SU-DHL-6 (cell line): ENCODE data around the gene TSHZ2.

Source experiments
- H2AFZ ChIP-seq: fragments of 200-600 bp; sonication (generic); 2 replicates; pipeline ENCODE4 v1.6.1; 2014; ENCODE audit warnings: low read depth, mild to moderate bottlenecking, moderate library complexity, mixed read lengths, antibody characterized with exemption, low read length; ENCODE audit not compliant: severe bottlenecking
- H3F3A ChIP-seq: fragments of 200-600 bp; shearing (Covaris generic); 2 replicates; pipeline ENCODE4 v1.6.0; 2016; ENCODE audit warnings: antibody characterized with exemption, mild to moderate bottlenecking; ENCODE audit not compliant: insufficient read depth
- H3K27ac ChIP-seq: fragments of 200-600 bp; sonication (generic); 2 replicates; pipeline ENCODE4 v1.5.1; 2016; ENCODE audit warnings: low read depth, mild to moderate bottlenecking, low read length, moderate library complexity, mixed read lengths
- H3K27me3 ChIP-seq: fragments of 200-600 bp; sonication (generic), shearing (Covaris generic); 2 replicates; pipeline ENCODE4 v1.6.0; 2014; ENCODE audit warnings: mild to moderate bottlenecking, low read length
- H3K36me3 ChIP-seq: fragments of 200-600 bp; sonication (generic); 2 replicates; pipeline ENCODE4 v1.6.1; 2014; ENCODE audit warnings: mild to moderate bottlenecking, low read length, mixed read lengths
- H3K4me2 ChIP-seq: fragments of 300-600, 200-600 bp; shearing (Covaris generic), sonication (generic); 2 replicates; pipeline ENCODE4 v1.6.0; 2014; ENCODE audit warnings: low read length, low read depth, mild to moderate bottlenecking; ENCODE audit not compliant: poor library complexity, severe bottlenecking
- H3K4me3 ChIP-seq: fragments of 200-600 bp; sonication (generic); 2 replicates; pipeline ENCODE4 v1.5.1; 2014; ENCODE audit warnings: antibody characterized with exemption, low read length, mild to moderate bottlenecking, mixed read lengths; ENCODE audit not compliant: insufficient read depth, poor library complexity, severe bottlenecking
- H3K79me2 ChIP-seq: fragments of 200-600 bp; sonication (generic); 2 replicates; pipeline ENCODE4 v1.6.1; 2014; ENCODE audit warnings: mild to moderate bottlenecking, low read length, moderate library complexity; ENCODE audit not compliant: insufficient read depth
- H3K9ac ChIP-seq: fragments of 200-600 bp; sonication (generic); 2 replicates; pipeline ENCODE4 v1.7.0; 2014; ENCODE audit warnings: mild to moderate bottlenecking, low read length
- H3K9me2 ChIP-seq: fragments of 200-600 bp; sonication (generic); replicated peaks from 2 replicates; pipeline ENCODE4 v1.6.1; 2014; ENCODE audit warnings: low read length; ENCODE audit not compliant: insufficient read depth
- H3K9me3 ChIP-seq: fragments of 200-600 bp; sonication (generic); 2 replicates; pipeline ENCODE4 v1.6.1; 2014; ENCODE audit warnings: low read length, mixed read lengths; ENCODE audit not compliant: insufficient read depth
- H4K20me1 ChIP-seq: fragments of 200-600 bp; sonication (generic); 2 replicates; pipeline ENCODE4 v1.6.1; 2014; ENCODE audit warnings: low read depth, mild to moderate bottlenecking, antibody characterized with exemption, low read length, moderate library complexity, mixed read lengths
- CTCF ChIP-seq: fragments of 200-600 bp; sonication (generic); IDR thresholded peaks from one replicate; pipeline ENCODE4 v1.5.1; 2017; ENCODE audit warnings: antibody characterized with exemption, mild to moderate bottlenecking, low read length, moderate library complexity; ENCODE audit not compliant: insufficient read depth, poor library complexity, severe bottlenecking
- EZH2phosphoT487 ChIP-seq: fragments of 200-600 bp; sonication (generic), shearing (Covaris generic); conservative IDR thresholded peaks from 2 replicates; pipeline ENCODE4 v1.6.1; 2018; ENCODE audit warnings: mild to moderate bottlenecking, antibody characterized with exemption, low read length, moderate library complexity, mixed read lengths

TSHZ2 gene

GRCh38 chr20:53061192-53062108, 89.3 kb downstream of the TSHZ2 start:
- H3K9me2 ChIP-seq: no peaks in the 10 kb centered on the region
- TF ChIP-seq CTCF: no peak
- TF ChIP-seq EZH2phosphoT487: no peak
- no peaks in the 10 kb centered on the region for H3F3A ChIP-seq
- no peaks in the 10 kb centered on the region for H3K36me3 ChIP-seq
- no peaks in the 10 kb centered on the region for H3K27me3 ChIP-seq
- no peak overlapping the region for H3K9ac ChIP-seq
- H3K9me3 ChIP-seq: no peaks in the 10 kb centered on the region
- H3K4me2 ChIP-seq: no peak overlapping the region
- no peaks in the 10 kb centered on the region for H4K20me1 ChIP-seq
- no peaks in the 10 kb centered on the region for H3K79me2 ChIP-seq
- H3K27ac ChIP-seq: no peak overlapping the region
- no peak overlapping the region for H3K4me3 ChIP-seq
- no peak overlapping the region for H2AFZ ChIP-seq

DNA sequence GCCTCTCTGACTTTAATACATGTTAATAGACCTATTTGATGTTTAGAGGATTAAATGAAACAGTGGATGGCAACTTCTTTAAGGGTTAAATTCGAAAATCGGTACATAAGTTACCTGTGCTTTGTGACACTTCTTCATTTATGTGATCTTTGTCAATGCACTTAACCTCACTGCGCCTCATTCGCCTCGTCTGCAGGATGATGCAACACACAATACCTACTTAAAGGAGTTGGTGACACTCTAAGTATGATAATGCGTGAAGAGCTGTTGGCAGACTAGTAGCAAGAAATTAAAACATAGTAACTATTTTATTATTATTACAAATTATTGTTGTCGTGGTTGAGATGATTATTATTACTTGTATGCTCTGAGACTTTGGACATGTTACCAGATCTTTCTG, 92.8 kb downstream of the TSHZ2 start:
- H3K4me3 ChIP-seq: no peak overlapping the region
- no peaks in the 10 kb centered on the region for H3K9me3 ChIP-seq
- H3K36me3 ChIP-seq: no peaks in the 10 kb centered on the region
- no peaks in the 10 kb centered on the region for H3K79me2 ChIP-seq
- H3K9me2 ChIP-seq: no peaks in the 10 kb centered on the region
- no peak overlapping the region for H3K9ac ChIP-seq
- H2AFZ ChIP-seq: no peak overlapping the region
- no peak for TF ChIP-seq EZH2phosphoT487
- TF ChIP-seq CTCF: no peak
- no peak overlapping the region for H3K4me2 ChIP-seq
- H3F3A ChIP-seq: no peaks in the 10 kb centered on the region
- no peaks in the 10 kb centered on the region for H3K27me3 ChIP-seq
- H4K20me1 ChIP-seq: no peaks in the 10 kb centered on the region
- H3K27ac ChIP-seq: no peak overlapping the region

DNA sequence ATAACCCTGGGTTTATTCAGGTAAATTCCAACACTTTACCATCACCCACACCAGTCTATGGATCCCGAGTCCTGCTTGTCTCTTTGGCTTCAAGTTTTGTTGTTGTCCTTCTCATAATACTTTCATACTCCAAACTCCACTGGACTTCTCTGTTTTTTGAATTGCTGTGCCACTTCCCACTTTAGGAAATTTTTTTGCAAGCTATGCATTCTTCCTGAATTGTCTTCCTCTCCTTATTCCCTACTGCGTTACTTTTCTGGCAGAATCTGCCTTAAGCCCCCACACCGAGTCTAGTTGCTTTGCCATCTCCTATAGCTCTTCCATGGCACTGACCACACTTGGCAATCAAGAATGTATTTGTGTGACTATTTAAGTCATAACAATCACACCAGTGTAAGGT, 96.1 kb downstream of the TSHZ2 start:
- TF ChIP-seq EZH2phosphoT487: no peak
- TF ChIP-seq CTCF: no peak
- Histone ChIP-seq H3K9me3 (no peaks in the 10 kb centered on the region), H3K27me3 (no peaks in the 10 kb centered on the region), H3K79me2 (no peaks in the 10 kb centered on the region), H3K9me2 (no peaks in the 10 kb centered on the region), H3K4me3 (no peak overlapping the region), H3K27ac (no peak overlapping the region), H3K9ac (no peak overlapping the region), H3K36me3 (no peaks in the 10 kb centered on the region), H3K4me2 (no peak overlapping the region), H2AFZ (no peak overlapping the region), H3F3A (no peaks in the 10 kb centered on the region), H4K20me1 (no peaks in the 10 kb centered on the region)
